Kidney (tissue), 14 donors: ENCODE data around the gene RPTOR. TPM values are rescaled to one million over a fixed set of nuclear protein-coding genes. Genes with fewer than 3 reads are reported as not detected.
"Not testable (repeated sequence)": the region's sequence is repeated elsewhere in the genome, so short reads cannot be mapped to it uniquely, and the experiment has no call there.

Source experiments
- DNase-seq, 5 donors: peaks; one replicate each; pipeline ENCODE4 v3.0.0-alpha.2; 2013 to 2020
- FAIRE-seq: peaks from 2 replicates; lab custom pipeline; 2012; peaks lifted over from hg19 to GRCh38; lab: Jason Lieb, UNC
- H3K27ac ChIP-seq, 2 donors: one replicate each; pipeline ENCODE4 v1.7.0; 2013; ENCODE audit warnings: low read depth in 2 of 2, low read length in 2 of 2, inconsistent platforms in 1 of 2
- H3K27me3 ChIP-seq: one replicate; pipeline ENCODE4 v1.7.1; 2013; ENCODE audit warnings: low read length, inconsistent platforms; ENCODE audit not compliant: control insufficient read depth, insufficient read depth
- H3K36me3 ChIP-seq, 3 donors: one replicate each; pipeline versions ENCODE4 v1.7.0 to v1.7.1; 2013; ENCODE audit warnings: low read length in 3 of 3, control low read depth in 1 of 3, inconsistent platforms in 1 of 3; ENCODE audit not compliant: insufficient read depth in 3 of 3, control insufficient read depth in 2 of 3
- H3K4me1 ChIP-seq, 3 donors: one replicate each; pipeline versions ENCODE4 v1.7.0 to v1.7.1; 2013; ENCODE audit warnings: low read length in 3 of 3, inconsistent platforms in 1 of 3, low read depth in 1 of 3; ENCODE audit not compliant: control insufficient read depth in 2 of 3, insufficient read depth in 2 of 3
- H3K4me3 ChIP-seq, 3 donors: one replicate each; pipeline versions ENCODE4 v1.7.0 to v1.8.1; 2013; ENCODE audit warnings: low read length in 3 of 3, control low read depth in 1 of 3, inconsistent platforms in 1 of 3
- H3K9ac ChIP-seq, 3 donors: one replicate each; pipeline versions ENCODE4 v1.7.0 to v1.7.1; 2013; ENCODE audit warnings: low read length in 3 of 3, control low read depth in 1 of 3, inconsistent platforms in 1 of 3
- H3K9me3 ChIP-seq, 3 donors: one replicate each; pipeline versions ENCODE4 v1.7.0 to v1.7.1; 2013; ENCODE audit warnings: low read length in 3 of 3, control low read depth in 1 of 3, inconsistent platforms in 1 of 3; ENCODE audit not compliant: control insufficient read depth in 2 of 3, insufficient read depth in 1 of 3
- intact Hi-C: fragments of 100-400 bp; cut with DNase I; formaldehyde crosslinking; loops from one replicate; pipeline ENCODE4 v1.11.1; 2022
- polyA plus RNA-seq: library from polyadenylated mRNA; stranded (reverse); fragments of 350-450 nt; fragmentation: Illumina TruSeq; extraction: RNeasy Lipid Tissue Mini Kit (QIAGEN cat#74804); gene quantifications from one replicate; pipeline ENCODE4 v1.2.3, GENCODE V29; 2014; ENCODE audit warnings: low read depth, low replicate concordance; ENCODE audit not compliant: insufficient read depth
- total RNA-seq: library from RNA; stranded (reverse); fragmentation: NEBNext Ultra II Directional; extraction: Animal tissue kit (Norgen Biotek cat#: 25700); gene quantifications from one replicate; pipeline ENCODE4 v1.2.1, GENCODE V29; 2021
- TF ChIP-seq, protein P1 (sequence below): IDR thresholded peaks from 3 replicates; pipeline ENCODE4 v1.5.1; 2012; ENCODE audit warnings: mild to moderate bottlenecking, moderate library complexity, borderline replicate concordance; ENCODE audit not compliant: insufficient read depth; ENCODE audit errors: extremely low read depth
- donor health status: control.
- donor health status: control.
- donor health status: control.
- donor health status: control.
- donor health status: control.
- donor health status: DM: yes; HTN: yes; CAD: no.
- donor health status: Normal renal cell carcinoma (clear cell type).

RPTOR gene
- total and polyA plus RNA-seq, 2 donors from 2014 or later = 5.5 to 37.6 TPM

- Histone ChIP-seq H3K4me1 (peaks cover 0 to 7% (median 0%) of the 10 kb centered on the region in 3 donors), H3K27me3 (no peaks in the 10 kb centered on the region), H3K27ac (no peak overlapping the region), H3K9me3 (no peaks in the 10 kb centered on the region), H3K36me3 (no peaks in the 10 kb centered on the region), H3K4me3 (no peak overlapping the region), H3K9ac (no peak overlapping the region)
- DNase-seq (no peak), FAIRE-seq (no peak)
- intact Hi-C loops = no loop called here
- TF ChIP-seq, protein P1, sequence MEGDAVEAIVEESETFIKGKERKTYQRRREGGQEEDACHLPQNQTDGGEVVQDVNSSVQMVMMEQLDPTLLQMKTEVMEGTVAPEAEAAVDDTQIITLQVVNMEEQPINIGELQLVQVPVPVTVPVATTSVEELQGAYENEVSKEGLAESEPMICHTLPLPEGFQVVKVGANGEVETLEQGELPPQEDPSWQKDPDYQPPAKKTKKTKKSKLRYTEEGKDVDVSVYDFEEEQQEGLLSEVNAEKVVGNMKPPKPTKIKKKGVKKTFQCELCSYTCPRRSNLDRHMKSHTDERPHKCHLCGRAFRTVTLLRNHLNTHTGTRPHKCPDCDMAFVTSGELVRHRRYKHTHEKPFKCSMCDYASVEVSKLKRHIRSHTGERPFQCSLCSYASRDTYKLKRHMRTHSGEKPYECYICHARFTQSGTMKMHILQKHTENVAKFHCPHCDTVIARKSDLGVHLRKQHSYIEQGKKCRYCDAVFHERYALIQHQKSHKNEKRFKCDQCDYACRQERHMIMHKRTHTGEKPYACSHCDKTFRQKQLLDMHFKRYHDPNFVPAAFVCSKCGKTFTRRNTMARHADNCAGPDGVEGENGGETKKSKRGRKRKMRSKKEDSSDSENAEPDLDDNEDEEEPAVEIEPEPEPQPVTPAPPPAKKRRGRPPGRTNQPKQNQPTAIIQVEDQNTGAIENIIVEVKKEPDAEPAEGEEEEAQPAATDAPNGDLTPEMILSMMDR = no peak
Observed at GRCh38 chr17:80503031-80503430, 41.6 kb upstream of the RPTOR start.

DNA sequence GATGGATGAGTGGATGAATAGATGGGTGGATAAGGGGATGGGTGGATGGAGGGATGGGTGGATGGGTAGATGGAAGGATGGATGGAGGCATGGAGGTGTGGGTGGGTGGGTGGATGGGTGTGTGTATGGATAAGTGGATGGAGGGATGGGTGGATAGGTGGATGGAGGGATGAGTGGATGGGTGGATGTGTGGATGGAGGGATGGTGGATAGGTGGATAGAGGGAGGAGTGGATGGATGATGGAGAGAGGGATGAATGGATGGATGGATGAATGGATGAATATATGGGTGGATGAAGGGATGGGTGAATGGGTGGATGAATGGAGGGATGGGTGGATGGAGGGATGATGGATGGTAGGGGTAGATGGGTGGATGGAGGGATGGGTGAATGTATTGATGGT lies 40.7 kb upstream of the RPTOR start:
- no peak for FAIRE-seq
- peaks cover 0 to 2% (median 0%) of the 10 kb centered on the region in 3 donors for H3K4me1 ChIP-seq
- H3K9me3 ChIP-seq = no peaks in the 10 kb centered on the region
- no peaks in the 10 kb centered on the region for H3K36me3 ChIP-seq
- TF ChIP-seq, protein P1 = no peak
- H3K27me3 ChIP-seq = no peaks in the 10 kb centered on the region
- no peak for DNase-seq
- intact Hi-C loops = no loop called here
- H3K9ac ChIP-seq = no peak overlapping the region
- H3K4me3 ChIP-seq = no peak overlapping the region
- no peak overlapping the region for H3K27ac ChIP-seq

DNA sequence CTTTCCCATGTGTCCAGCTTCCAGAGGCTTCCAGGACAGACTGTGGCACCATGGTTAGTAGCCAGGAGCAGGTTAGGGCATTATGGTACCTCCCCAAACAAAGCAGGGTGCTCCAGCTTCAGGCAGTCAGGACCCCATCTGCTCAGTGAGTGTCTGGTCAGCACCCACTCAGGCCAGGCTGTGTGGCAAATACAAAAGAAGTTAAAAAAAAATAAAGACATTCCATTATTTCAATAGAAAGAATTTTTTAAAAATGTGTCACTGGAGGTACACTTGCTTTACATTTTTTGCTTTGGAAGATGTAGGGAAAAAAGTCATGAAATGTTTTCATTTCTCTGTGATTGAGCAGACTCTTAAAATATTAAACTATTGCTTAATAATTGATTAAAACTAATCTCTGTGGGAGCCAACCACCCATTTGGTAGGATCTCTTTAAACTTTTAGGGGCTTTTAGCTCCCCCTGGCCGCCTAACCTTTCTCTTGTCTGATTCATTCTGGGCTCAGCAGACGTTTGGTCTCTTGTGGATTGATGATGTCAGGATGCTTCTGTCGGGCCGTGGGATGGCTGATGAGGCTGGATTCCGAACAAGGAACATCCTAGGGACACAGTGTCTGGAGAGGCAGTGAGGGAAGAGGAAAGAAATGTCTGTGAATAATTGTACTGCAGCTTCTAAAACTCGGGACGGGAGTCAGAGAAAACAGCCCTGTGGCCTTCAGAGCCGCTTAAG lies 39.8 kb upstream of the RPTOR start:
- FAIRE-seq (no peak), DNase-seq (no peak)
- no peak overlapping the region for H3K9ac ChIP-seq
- peaks cover 0 to 2% (median 0%) of the 10 kb centered on the region in 3 donors for H3K4me1 ChIP-seq
- intact Hi-C loops = no loop called here
- no peaks in the 10 kb centered on the region for H3K27me3 ChIP-seq
- no peaks in the 10 kb centered on the region for H3K36me3 ChIP-seq
- no peaks in the 10 kb centered on the region for H3K9me3 ChIP-seq
- H3K27ac ChIP-seq = no peak overlapping the region
- H3K4me3 ChIP-seq = no peak overlapping the region
- TF ChIP-seq, protein P1 = no peak

GRCh38 chr17:80507177-80507576 lies 37.5 kb upstream of the RPTOR start:
- DNase-seq, H3K27me3 ChIP-seq, H3K27ac ChIP-seq, H3K36me3 ChIP-seq, H3K4me3 ChIP-seq, H3K9ac ChIP-seq, H3K9me3 ChIP-seq, H3K4me1 ChIP-seq, FAIRE-seq, intact Hi-C loops: not testable (repeated sequence)
